Hematopoietic multipotent progenitor cell treated with erythropoietin and hydrocortisone succinate and interleukin-3 and kit ligand, for 15 days (in vitro differentiated cells): ENCODE results near the gene SH3GL1.
"Not testable (repeated sequence)": the region's sequence is repeated elsewhere in the genome, so short reads cannot be mapped to it uniquely, and the experiment has no call there.

ENCODE experiments used
- DNase-seq: peaks from one replicate; pipeline ENCODE4 v3.0.0-alpha.2; 2015; ENCODE audit warnings: low spot score

SH3GL1 gene

DNA sequence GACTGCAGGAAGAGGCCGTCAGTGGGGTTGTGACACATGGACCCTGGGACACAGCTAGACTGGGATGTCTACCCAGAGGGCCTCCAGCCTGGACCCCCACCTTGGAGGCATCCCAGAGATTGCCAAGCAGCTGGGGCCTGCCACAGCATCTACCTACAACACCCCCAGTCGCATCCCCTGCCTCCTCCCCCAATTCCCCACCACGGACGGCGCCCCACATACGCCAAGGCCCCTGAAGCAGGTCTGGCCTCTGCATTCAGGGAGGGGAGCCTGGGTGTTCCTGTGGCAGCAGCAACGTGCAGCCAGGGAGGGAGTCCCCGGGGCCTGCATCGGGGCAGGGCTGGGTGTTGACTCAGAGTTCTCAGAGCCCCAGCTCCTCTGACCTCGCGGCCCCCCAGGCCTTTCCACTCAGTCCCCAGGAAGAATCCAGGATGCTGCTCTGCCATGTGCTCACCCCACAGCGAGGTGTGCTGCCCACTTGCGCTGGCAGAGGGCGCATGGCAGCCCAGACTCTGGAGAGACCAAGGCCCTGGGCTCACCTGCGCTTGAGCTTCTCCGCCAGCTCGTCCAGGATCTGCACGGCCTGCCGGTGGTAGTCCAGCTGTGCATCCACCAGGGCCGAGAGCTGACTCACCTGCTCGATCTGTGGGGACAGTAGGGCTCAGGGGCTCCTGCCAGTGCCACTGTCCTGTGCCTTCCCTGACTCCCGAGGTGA lies 37.4 kb downstream of the SH3GL1 start:
- no peak for DNase-seq

DNA sequence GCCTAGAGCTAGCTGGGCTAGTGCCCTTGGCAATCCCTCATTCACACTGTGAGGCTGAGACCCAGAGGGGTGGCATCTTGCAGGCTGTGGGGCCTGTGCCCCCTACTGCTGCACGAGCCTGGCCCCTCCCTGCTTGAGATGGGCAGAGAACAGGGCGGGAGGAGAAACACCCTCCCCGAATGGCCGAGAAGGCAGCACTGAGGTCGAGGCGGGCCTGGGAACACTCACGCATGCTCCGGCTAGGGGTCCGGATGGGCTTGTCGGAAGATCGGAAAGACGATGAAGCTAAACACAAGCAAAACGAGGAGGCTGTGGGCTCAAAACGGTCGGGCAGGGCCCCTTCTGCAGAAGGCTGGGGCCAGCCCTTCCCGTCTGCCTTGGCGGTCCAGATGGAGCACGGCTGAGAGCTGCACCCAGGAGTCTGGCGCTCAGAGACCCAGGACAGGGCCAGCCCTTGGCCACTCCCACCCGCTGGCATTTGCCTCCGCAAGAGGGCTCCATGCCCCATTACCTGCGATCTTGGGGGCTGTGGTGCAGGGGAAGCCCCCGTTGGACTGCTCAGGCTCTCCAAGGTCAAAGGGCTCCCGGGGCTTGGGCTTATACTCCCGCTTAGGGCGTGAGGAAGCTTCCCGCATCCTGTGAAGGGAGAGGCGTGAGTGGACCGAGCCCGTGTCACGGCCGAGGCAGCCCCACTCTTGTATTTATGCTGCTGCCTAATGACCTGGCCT lies 38.1 kb downstream of the SH3GL1 start:
- DNase-seq, result no peak

DNA sequence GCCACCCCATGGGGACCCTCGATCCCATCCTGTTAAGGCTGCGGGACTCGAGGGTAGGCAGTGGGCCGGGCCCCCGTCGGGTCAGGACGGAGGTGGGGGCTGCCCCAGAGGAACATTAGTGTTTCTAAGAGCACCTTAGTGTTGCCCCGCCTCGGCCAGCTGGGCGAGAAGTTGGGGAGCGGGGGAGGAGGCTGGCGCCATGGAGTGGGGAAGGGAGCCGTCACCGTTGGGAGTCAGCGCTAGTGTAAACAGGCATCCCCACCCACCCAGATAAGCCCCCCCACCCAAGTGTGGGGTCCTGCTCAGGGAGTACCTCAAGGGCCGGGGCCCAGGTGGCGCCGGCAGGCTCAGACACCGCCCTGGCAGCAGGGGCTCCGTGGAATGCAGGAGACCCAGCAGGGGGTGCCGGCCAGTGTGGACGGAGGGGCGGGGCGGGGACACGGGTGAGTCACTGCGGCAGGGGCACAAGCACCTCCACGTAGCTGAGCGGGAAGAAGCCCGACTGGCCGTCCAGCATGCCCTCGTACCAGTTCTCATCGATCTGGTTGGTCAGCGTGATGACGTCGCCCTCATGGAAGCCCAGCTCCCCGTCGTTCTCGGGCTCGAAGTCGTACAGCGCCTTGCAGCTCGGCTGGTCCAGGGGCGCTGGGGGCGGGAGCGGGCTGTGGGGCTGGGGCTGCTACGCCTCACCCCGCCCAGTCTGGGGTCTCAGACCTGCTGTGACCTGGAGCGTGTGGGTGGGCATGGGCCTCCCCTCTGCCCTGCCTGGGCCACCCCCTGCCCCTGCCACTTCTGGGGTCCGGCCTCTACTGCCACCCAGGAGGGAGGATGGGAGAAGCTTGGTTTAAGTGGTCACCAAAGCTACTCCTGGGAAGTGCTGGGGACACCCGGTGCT lies 38.9 kb downstream of the SH3GL1 start:
- no peak for DNase-seq

DNA sequence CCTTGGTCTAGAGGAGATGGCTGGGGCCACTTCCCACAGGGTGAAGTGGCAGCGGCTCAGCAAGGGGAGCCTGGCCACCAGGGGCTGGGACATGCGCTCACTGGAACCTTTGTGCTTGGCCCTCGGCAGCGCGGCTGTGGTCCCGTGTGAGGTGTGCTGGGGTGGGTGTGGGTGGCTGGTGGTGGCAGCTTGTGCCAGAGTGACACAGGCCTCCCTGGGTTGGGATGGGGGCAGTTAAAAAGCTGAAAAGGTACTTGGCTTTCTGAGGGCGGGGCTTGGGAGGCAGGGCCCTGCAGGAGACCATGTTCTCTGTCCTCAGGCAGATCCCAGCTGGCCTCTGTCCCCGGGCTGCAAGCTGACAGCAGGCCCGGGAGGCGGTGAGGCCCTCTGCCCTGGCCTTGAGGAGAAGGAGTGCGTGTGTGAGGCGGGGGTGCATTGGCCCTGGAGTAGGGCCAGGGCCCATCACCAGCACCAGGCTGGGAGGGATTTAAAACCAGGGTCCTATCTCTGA lies 39.7 kb downstream of the SH3GL1 start:
- DNase-seq, result no peak

DNA sequence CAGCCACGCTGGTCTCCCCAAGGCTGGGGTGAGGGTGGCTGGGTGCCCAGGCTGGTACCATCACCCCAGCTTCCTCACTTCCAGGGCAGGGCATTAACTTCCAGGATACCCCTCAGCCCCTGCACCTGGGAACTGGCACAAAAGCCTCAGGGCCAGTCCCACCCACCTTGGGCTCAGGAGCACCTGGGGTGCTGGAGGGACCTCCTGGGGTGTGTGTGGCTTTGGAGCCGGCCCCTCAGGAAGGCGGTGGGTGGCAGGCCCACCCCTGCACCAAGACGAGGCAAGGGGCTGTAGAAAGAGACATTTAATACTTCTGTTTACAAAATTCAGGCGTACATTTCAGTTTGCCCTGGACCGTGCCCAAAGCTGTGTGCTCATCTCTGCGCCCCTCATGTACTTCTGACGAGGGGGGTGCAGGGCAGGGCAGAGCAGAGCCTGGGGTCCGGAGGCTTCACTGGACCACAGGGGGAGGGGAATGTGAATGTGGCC lies 40.2 kb downstream of the SH3GL1 start:
- DNase-seq, result no peak

DNA sequence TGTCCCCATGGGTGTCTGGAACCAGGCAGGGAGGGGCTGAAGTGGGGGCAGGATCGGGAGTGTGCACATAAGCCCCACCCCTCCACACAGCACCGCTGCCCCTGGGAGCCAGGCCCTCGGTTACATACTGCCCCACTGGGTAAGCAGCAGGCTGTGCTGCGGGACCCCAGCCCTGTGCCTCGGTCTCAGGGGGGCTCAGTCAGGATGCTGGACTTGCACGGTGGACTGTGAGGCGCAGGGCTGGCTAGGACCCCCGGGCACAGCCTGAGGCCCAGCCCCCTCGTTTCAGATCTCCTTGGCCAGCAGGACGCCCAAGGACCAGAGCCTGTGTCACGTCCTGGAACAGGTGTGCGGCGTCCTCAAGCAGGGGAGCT lies 40.7 kb downstream of the SH3GL1 start:
- DNase-seq, result no peak

DNA sequence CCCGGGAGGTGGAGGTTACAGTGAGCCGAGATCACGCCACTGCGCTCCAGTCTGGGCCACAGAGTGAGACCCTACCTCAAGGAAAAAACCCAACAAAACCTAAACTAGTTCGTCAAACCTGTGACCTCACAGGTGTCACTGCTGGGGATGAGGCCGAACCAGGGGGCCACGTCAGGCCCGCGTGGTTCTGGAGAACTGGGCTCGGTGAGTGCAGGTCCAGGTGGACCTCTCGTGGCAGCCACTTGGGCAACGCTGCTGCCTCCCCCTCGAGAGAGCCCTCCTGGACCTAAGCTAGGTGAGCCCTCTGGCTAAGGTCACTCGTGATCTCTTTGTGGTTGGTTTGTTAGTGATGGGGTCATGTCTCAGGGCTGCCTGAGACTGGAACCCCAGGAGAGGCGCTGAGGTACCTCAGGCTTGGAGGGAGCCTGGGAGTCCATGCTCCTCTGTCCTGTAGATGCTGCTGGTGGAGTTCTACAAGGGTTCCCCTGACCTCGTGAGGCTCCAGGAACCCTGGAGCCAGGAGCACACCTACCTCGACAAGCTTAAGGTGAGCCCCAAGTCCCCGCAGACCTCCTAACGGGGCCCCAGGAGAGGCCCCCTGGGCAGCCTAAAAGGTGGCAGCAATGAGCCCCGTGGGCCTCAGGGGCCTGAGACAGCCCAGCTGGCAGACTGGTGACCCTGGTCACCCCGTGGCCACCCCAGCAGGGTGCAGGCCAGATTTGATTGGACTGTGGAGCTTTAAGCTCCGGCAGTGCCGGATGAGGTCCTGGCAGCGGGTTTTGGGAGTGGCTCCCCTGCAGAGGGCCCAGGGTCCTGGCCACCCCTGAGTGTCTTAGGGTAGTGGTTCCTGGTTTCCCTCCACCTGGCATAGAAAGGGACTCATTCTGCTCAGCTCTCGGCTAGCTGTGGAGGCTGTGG lies 41.4 kb downstream of the SH3GL1 start:
- no peak for DNase-seq

DNA sequence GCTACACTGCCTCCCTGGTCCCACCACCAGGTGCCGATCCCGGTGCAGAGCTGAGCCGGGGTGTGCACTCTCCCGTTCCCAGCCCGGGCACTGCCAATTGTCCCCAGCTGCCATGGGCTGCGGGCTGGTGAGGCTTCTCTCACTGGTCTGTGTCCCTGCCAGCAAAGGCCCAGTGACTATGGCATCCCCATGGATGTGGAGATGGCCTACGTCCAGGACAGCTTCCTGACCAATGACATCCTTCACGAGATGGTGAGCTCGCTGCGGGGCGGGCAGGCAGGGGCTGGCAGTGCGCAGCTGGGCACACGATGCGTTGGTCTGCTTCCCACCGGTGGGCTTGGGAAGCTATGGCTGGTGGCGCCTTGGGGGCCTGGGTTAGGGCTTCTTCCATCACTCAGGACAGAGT lies 42.4 kb downstream of the SH3GL1 start:
- no peak for DNase-seq

DNA sequence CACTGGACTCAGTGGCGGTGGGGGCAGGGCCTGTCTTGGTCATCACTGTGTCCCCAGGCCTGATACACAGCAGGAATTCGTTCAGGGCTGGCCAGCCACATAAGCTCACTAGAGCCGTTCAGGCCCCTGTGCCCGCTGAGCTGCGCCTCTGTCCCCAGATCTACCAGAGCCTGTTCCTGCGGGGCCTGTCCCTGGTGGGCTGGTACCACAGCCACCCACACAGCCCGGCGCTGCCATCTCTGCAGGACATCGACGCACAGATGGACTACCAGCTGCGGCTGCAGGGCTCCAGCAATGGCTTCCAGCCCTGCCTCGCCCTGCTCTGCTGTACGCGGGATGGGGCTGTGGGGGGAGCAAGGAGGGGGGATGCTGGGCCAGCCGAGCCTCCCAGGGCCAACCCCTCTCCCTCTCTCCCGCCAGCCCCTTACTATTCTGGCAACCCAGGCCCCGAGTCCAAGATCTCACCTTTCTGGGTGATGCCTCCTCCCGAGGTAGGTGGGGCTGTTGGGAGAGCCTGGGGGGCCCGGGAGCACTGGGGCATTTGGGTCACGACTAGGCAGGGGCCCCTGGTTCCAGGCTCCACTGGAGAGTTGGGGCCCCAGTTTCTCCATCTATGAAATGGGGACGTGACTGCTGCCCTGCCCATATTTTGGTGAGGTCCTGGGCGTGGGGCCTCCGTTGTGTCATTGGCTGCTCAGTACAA lies 43.1 kb downstream of the SH3GL1 start:
- DNase-seq, result no peak

DNA sequence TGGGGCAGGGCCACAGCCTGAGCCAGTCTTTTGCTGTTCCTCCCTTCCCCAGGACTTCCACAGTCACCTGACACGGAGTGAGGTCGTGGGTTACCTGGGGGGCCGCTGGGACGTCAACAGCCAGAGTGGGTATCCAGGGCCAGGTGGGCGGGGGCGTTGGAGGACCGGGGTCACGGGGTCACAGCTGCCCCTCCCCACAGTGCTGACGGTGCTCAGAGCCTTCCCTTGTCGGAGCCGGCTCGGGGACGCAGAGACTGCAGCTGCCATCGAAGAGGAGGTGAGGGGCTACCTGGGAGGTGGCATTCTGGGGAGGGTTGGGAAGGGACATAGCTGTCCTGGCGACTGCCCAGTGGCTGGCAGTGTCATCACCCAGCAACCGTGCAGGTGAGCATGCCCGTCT lies 45.5 kb downstream of the SH3GL1 start:
- no peak for DNase-seq

DNA sequence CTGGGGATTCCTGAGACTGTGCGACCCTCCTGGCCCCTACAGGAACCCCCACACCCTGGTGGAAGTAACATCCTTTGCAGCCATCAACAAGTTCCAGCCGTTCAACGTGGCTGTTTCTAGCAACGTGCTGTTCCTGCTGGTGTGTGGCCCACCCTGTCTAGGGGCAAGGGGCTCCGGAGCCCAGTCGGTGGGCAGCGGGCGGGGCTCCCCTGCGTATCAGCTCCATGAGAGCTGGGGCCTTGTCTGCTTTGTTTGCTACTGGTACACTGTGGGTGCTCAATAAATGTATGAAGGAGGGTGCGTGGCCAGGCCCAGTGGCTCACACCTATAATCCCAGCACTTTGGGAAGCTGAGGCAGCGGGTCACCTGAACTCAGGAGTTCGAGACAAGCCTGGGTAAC lies 46.1 kb downstream of the SH3GL1 start:
- DNase-seq, result no peak

DNA sequence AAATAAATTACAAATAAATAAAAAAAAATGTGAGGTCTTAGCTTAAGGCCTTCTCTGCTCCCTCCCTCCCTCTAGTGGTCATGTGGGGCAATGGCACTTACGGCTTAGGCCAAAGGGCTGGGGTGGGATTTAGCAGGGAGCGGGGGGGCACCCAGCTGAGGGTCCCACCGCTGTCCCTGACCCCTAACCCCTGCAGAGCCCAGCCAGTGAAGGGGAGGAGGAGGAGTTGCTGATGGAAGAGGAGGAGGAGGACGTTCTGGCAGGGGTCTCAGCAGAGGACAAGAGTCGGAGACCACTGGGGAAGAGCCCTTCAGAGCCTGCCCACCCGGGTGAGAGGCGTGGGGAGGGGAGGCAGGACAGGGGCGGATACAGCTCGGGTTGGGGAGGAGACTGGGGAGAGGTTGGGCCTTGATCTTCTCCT lies 47.6 kb downstream of the SH3GL1 start:
- DNase-seq, result peak; percentile 75

DNA sequence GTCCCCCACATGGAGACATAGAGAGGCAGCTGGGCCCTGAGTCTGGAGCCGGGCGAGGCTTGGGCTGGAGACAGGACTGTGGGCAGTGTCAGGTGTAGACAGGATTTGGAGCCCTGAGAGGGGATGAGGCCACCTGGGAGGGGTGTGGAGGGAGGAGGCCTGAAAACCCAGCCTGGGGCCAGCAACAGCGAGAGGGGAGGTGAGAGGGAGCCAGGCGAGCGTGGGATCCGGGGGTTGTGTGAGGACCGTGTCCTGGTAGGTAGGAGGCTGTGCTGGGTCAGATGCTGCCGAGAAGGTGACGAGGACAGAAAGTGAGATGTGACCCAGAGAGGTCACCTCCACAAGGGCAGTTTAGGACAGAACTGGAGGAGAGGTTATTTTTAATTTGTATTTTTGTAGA lies 49.6 kb downstream of the SH3GL1 start:
- no peak for DNase-seq

DNA sequence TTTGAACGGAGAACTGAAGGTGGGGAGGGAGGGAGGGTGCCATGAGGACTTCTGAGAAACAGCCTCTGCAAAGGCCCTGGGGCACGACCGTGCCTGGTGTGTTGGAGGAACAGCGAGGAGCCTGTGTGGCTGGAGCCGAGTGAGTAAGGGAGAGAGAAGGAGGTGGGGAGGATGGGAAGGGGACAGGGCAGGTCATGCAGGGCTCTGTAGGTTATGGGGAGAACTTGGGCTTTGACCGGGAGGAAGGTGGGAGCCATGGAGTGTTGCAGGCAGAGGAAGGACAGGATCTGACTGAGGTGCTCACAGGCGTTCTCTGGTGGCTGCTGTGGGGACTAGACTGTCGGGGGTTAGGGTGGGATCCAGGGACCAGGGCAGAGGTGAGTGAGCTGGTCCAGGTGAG lies 50.2 kb downstream of the SH3GL1 start:
- no peak for DNase-seq

DNA sequence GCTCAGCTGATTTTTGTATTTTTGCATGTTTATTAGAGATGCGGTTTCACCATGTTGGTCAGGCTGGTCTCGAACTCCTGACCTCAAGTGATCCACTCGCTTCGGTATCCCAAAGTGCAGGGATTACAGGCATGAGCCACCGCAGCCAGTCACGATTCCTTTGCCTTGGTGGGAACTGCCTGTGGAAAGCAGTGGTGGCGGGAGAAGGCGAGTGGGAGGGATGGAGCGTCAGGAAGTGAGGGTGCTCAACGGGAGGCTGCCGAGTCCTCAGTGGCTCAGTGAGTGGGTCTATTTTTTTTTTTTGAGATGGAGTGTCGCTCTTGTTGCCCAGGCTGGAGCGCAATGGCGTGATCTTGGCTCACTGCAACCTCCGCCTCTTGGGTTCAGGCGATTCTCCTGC lies 51.1 kb downstream of the SH3GL1 start:
- DNase-seq, result not testable (repeated sequence)

DNA sequence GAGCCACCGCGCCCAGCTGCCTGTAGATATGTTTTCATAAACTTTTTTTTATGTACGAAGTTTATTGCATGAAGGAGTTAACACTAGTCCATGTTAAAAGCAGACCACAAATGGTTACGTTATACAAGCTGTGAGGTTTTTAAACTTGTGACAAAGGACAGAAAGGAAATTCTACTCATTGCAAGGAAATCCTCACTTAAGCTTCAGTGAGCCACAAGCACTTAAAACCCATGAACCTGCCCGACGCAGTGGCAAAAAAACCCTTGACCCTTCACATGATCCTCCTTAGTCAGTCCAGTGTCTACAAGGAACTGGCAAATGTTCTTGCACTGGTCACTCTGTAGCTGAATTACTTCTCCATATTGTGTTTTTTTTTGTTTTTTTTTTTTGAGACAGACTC lies 52.8 kb downstream of the SH3GL1 start:
- DNase-seq, result no peak

DNA sequence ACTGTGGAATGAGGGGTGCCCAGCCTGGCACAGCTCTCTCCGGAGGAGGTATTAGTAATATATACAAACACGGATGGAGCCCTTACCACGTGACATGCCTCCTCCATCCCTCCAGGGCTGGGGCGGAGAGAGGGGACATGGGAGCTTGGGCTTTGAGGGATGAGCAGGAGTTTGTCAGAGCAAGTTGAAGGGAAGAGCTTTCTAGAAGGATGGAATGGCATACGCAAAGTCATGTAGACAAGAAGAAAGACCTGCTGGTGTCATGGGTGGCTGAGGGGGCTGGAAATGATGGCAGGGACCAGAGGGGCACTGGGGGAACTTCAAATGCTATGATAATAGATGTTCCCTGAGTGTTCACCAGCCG lies 54.3 kb downstream of the SH3GL1 start:
- DNase-seq, result no peak

DNA sequence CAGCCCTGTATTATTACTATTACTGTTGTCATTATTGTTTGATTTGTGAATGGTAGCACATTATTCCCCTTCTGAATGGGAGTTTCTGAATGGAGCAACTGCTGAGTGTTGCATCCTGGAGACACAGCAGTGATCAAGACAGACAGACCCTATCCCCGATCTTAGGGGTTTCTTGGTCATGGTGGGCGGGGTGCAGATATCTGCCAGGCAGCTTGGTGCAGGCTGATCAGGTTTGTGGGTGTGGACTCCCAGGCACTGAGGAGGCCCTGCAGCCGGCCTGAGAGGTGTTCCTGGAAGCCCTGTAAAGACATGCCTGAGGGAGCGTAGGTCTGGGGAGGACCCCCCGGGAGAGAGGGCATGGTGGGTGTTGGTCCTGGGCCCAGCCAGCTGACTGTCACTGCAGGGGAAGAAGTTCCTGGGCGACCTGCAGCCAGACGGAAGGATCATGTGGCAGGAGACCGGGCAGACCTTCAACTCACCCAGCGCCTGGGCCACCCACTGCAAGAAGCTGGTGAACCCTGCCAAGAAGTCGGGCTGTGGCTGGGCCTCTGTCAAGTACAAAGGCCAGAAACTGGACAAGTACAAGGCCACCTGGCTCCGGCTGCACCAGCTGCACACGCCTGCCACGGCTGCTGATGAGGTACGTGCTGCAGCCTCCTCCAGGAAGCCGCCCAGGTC lies 54.9 kb downstream of the SH3GL1 start:
- DNase-seq, result peak; percentile 33

DNA sequence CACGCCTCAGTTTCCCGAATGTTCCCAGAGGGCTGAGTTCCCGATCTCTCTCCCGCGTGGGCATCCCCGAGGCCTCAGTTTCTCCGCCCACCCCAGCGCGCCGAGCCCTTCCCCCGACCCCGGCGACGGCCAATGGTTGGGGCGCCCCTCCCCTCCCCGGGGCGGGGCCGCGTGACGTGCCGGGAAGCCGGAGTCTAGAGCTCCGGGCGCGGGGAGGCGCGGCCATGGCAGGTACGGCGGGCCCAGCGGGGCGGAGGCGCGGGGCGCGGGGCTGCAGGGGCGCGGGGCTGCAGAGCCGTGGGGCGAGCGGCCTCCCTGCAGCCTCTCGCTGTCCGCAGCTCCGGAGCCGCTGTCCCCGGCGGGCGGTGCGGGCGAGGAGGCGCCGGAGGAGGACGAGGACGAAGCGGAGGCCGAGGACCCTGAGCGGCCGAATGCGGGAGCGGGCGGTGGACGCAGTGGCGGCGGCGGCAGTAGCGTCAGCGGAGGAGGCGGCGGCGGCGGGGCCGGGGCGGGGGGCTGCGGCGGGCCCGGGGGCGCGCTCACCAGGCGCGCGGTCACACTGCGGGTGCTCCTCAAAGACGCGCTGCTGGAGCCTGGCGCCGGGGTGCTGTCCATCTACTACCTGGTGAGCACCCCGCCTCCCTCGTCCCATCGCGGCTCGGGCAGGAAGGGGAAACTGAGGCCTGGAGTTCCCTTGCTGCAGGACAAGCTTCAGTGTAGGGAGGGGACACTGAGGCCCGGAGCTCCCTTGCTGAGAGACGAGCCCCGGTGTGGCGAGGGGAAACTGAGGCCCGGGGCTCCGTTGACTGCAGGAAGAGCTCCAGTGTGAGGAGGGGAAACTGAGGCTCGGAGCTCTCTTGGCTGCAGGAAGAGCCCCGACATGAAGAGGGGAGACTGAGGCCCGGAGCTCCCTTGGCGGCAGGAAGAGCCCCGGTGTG lies 56.7 kb downstream of the SH3GL1 start, which contains the start of gene MPND:
Gene MPND, plus strand, starts transcription at position 193 of the 938 bp plus-strand sequence. Its CDS starts 32 bp downstream, at position 225.
- peak; percentile 88 for DNase-seq
